DND-41 (cell line): Measurements from ENCODE around the gene SH3RF3.

Experiments used
- EZH2 ChIP-seq: IDR thresholded peaks from 3 replicates; pipeline ENCODE4 v1.6.1; 2012; ENCODE audit warnings: borderline replicate concordance, low read depth, mild to moderate bottlenecking, moderate library complexity, low read length, inconsistent platforms; ENCODE audit not compliant: severe bottlenecking
- TF ChIP-seq, protein P1 (sequence below): IDR thresholded peaks from 2 replicates; pipeline ENCODE4 v1.5.1; 2012; ENCODE audit warnings: borderline replicate concordance, low read length, moderate library complexity, mild to moderate bottlenecking; ENCODE audit not compliant: poor library complexity, severe bottlenecking; ENCODE audit errors: extremely low read depth

GRCh38 chr2:109275120-109276012, 146.4 kb downstream of the SH3RF3 start:
- TF ChIP-seq, protein P1, sequence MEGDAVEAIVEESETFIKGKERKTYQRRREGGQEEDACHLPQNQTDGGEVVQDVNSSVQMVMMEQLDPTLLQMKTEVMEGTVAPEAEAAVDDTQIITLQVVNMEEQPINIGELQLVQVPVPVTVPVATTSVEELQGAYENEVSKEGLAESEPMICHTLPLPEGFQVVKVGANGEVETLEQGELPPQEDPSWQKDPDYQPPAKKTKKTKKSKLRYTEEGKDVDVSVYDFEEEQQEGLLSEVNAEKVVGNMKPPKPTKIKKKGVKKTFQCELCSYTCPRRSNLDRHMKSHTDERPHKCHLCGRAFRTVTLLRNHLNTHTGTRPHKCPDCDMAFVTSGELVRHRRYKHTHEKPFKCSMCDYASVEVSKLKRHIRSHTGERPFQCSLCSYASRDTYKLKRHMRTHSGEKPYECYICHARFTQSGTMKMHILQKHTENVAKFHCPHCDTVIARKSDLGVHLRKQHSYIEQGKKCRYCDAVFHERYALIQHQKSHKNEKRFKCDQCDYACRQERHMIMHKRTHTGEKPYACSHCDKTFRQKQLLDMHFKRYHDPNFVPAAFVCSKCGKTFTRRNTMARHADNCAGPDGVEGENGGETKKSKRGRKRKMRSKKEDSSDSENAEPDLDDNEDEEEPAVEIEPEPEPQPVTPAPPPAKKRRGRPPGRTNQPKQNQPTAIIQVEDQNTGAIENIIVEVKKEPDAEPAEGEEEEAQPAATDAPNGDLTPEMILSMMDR, result no peak
- TF ChIP-seq EZH2, result no peak
